ENCODE measurements around the gene CITED4. TPM values are rescaled to one million over a fixed set of nuclear protein-coding genes. Genes with fewer than 3 reads are reported as not detected.

Gene CITED4
- total RNA-seq, 1 experiment from 2014 or later, result 9.5 TPM

- Histone ChIP-seq H2BK15ac (ENCODE audit: low read depth, low read length) (no peak overlapping the region), H2BK20ac (ENCODE audit: low read depth, low read length, poor library complexity, severe bottlenecking) (no peak overlapping the region), H3K27me3 (ENCODE audit: insufficient read depth, low read length) (no peaks in the 10 kb centered on the region), H3K14ac (ENCODE audit: insufficient read depth, low read length) (no peak overlapping the region), H4K91ac (ENCODE audit: insufficient read length, low read depth, low read length) (no peak overlapping the region), H3K23me2 (ENCODE audit: insufficient read length, low read depth, low read length, poor library complexity, severe bottlenecking) (no peaks in the 10 kb centered on the region), H2BK12ac (ENCODE audit: insufficient read length, low read depth, low read length) (no peak overlapping the region), H2BK120ac (ENCODE audit: low read depth, low read length, poor library complexity, severe bottlenecking) (no peak overlapping the region), H3K23ac (ENCODE audit: insufficient read length, low read depth, low read length) (no peak overlapping the region), H3K56ac (ENCODE audit: insufficient read length, low read depth, low read length) (no peak overlapping the region), H3K4me1 (ENCODE audit: insufficient read depth, low read length) (no peaks in the 10 kb centered on the region), H3K9me3 (ENCODE audit: control insufficient read depth, low read depth, low read length) (no peaks in the 10 kb centered on the region), H2AK5ac (ENCODE audit: insufficient read length, low read length) (no peak overlapping the region), H3K79me1 (ENCODE audit: insufficient read depth, low read depth, low read length, poor library complexity, severe bottlenecking) (no peaks in the 10 kb centered on the region), H2BK5ac (ENCODE audit: insufficient read length, low read length) (no peak overlapping the region), H3T11ph (ENCODE audit: low read length) (no peak overlapping the region), H3K18ac (ENCODE audit: insufficient read length, low read depth, low read length) (no peak overlapping the region), H3K79me2 (ENCODE audit: insufficient read depth, low read length) (no peaks in the 10 kb centered on the region), H3K27ac (ENCODE audit: insufficient read length, low read depth, low read length) (no peak overlapping the region), H3K4me2 (ENCODE audit: insufficient read depth, insufficient read length, low read length) (no peak overlapping the region), H3K4ac (ENCODE audit: low read depth, low read length) (no peak overlapping the region), H4K8ac (replicated peaks; ENCODE audit: insufficient read length, low read depth, low read length) (no peak overlapping the region), H4K5ac (ENCODE audit: insufficient read length, low read depth, low read length) (no peak overlapping the region), H3K9ac (ENCODE audit: extremely low read depth, insufficient read length, low read length) (no peak overlapping the region), H4K20me1 (ENCODE audit: control insufficient read depth, insufficient read depth, insufficient read length) (no peaks in the 10 kb centered on the region), H2AFZ (ENCODE audit: low read length) (no peak overlapping the region)
- H3K27ac Mint-ChIP-seq, result no peak overlapping the region; a peak in 1 of 7 replicates
- no peak for DNase-seq
- WGBS (ENCODE audit: extremely low coverage, insufficient read length, low lambda C conversion rate), result no CpG with 5 or more reads among the region's 22 CpGs
- H3K4me3 Mint-ChIP-seq, result no peak overlapping the region
- H3K36me3 Mint-ChIP-seq (ENCODE audit: insufficient read depth in 1 of 3, low read depth in 3 of 3), result no peaks in the 10 kb centered on the region
- no peak for TF ChIP-seq CTCF (conservative IDR thresholded peaks at IDR 0.05)
- no peaks in the 10 kb centered on the region; the same call in 1 of the 2 replicates for H3K27me3 Mint-ChIP-seq (ENCODE audit: low read depth)
- no peaks in the 10 kb centered on the region; a peak in 1 of 5 replicates for H3K9me3 Mint-ChIP-seq
- H3K4me1 Mint-ChIP-seq, result peaks cover 6 to 8% of the 10 kb centered on the region in 2 experiments
These were observed 31.0 kb downstream of the CITED4 start for GRCh38 chr1:40831001-40831732.

Data from H9 (cell line).